GM12801 (cell line): ENCODE data around the gene INTS12.

Experiments
- TF ChIP-seq, protein P1 (sequence below): IDR thresholded peaks from one replicate; pipeline ENCODE4 v1.5.1; 2011; ENCODE audit warnings: control low read depth; ENCODE audit not compliant: insufficient read length; ENCODE audit errors: extremely low read depth

Gene INTS12

DNA sequence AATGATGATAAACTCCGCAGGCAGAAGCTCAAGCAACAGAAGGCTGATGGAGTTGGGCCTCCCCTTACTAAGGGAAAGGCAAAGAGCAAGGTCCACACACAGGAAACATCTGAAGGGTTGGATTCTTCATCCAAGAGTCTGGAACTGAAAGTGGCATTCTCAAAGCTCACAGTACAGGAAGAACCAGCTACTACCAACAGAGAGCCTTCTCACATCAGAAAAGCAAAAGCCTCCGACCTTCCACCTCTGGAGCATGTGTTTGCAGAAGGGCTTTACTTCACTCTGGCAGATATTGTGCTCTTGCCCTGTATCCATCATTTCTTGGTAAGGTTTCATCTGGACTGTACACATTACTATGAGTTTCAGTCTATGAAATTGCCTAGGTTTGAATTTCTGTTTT is 10.7 kb upstream of the INTS12 start:
- TF ChIP-seq, protein P1, sequence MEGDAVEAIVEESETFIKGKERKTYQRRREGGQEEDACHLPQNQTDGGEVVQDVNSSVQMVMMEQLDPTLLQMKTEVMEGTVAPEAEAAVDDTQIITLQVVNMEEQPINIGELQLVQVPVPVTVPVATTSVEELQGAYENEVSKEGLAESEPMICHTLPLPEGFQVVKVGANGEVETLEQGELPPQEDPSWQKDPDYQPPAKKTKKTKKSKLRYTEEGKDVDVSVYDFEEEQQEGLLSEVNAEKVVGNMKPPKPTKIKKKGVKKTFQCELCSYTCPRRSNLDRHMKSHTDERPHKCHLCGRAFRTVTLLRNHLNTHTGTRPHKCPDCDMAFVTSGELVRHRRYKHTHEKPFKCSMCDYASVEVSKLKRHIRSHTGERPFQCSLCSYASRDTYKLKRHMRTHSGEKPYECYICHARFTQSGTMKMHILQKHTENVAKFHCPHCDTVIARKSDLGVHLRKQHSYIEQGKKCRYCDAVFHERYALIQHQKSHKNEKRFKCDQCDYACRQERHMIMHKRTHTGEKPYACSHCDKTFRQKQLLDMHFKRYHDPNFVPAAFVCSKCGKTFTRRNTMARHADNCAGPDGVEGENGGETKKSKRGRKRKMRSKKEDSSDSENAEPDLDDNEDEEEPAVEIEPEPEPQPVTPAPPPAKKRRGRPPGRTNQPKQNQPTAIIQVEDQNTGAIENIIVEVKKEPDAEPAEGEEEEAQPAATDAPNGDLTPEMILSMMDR, result no peak

DNA sequence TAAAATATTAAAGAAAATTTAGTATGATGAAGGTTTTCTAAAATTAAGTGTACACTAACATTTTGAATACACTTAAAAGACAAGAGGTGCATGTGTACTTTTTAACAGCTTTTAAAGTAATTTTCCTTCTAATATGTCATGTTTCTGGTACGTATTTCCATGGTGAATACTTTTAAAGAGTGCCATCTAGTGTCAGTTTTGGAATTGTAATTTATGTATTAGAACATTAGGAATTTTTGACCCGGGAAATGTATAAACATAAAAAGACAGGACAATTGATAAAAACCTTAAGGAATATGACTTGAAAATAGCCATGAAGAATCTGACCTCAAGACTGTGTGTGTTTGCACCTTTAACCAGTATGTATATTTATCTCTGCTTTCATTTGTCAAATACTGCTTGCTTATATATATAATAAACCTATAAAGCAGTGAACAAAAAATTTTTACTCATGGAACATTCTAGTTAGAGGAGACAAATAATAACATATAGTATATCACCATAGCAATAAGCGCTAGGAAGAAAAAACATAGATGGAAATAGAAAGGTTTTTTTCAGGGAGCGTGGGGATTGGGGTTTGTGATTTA is 7.3 kb upstream of the INTS12 start:
- TF ChIP-seq, protein P1, result no peak

DNA sequence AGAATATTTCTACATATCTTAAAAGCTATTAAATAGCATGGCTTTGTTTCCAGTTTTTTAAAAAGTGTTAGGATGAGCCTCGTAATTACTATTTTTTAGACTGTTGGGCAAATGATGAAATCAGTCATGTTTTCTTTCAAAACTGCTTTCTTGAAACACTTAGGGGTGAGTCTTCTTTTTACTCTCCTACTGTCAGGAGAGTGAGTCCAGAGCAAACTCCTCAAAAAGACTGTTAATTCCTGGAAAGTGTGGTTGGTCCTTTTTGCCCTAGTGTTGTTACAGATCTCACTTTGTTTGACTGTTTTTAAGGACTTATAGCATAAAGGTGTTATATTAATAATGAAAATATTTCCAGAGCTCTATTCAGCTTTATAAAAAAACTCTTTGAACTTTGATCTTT is 6.4 kb upstream of the INTS12 start:
- TF ChIP-seq, protein P1, result no peak

DNA sequence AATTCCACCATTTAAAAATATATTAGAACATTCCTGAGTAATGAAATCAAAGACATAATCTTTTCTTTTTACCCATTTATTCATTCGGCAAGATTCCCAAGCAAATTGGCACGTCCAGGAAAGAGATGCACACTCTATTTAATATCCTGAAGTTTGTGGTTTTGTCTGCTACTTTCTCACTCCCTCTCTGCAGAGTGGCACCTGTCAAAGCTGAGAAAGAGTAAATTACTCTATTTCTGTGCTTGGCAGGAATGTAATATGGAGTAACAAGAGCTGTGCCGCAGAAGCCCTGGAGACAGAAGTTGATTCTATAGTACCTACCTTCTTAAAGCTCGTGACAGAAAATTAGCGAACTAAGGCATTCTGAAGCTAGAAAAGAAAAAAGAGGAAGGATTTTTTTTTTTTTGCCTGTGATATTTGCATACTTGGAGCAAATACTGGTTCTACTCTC is 5.6 kb upstream of the INTS12 start:
- TF ChIP-seq, protein P1, result no peak

GRCh38 chr4:105712766-105713165 is 4.3 kb upstream of the INTS12 start:
- TF ChIP-seq, protein P1, result no peak

- TF ChIP-seq, protein P1, result no peak
Observed at GRCh38 chr4:105710678-105711077, 2.2 kb upstream of the INTS12 start.

GRCh38 chr4:105710012-105710600 is 1.6 kb upstream of the INTS12 start:
- TF ChIP-seq, protein P1, result no peak
